ENCODE results near the gene CHDH.

CHDH gene

DNA sequence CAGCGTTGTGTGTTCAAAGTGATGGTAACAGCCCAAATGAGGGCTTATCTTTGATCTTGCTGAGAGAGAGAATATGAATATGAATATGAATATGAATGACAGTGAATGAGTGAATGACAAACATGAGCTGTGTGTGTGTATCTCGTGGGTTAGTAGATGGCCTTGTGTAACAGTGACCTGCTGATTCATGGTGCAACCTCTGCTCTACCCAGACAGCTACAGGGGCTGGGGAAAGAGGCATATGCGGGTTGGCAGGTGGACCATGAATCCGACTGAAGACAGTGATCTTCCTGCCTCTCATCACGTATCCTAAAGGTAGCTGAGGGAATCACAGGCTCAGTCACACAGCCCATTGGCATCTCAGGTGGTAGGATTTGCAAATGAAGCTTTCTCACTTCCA is 58.2 kb downstream of the CHDH start:
- DNase-seq, result no peak

DNA sequence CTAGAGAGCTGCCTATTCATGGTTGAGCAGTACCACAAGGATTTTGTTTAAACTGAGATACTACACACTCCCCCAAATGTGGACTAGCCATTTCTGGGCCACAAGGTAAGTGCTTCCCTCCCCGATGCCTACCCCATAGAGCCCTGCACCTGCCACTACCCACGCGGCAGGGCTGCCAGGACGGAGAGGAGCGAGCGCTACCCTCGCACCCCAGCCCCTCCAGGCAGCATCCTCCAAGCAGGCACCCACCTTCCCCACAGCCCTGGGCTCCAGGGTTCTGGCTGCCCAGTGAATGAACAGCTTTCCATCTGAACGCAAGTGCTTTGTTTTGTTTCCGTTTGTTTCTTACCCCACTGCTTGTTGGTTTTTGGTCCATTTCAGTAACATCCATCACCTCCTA is 59.2 kb downstream of the CHDH start:
- DNase-seq, result no peak

DNA sequence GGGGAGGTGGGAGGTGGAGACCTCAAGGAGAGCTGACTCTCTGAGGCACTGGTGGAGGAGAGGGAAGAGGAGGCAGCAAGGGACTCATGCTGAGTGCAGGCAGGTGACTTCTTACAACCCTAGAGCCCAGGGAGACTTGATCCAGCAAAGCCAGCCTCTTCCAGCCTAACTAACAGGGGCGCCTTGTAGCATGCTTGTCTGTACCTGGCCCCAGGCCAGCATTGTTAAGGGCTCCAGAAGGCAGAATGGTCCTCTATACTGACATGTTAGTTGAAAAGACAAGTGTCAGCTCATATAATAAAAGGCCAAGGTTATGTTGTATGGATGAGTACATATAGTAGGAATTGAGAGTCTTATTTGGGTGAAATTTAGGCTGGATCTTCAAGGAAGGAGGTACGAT is 65.4 kb downstream of the CHDH start:
- DNase-seq, result no peak

DNA sequence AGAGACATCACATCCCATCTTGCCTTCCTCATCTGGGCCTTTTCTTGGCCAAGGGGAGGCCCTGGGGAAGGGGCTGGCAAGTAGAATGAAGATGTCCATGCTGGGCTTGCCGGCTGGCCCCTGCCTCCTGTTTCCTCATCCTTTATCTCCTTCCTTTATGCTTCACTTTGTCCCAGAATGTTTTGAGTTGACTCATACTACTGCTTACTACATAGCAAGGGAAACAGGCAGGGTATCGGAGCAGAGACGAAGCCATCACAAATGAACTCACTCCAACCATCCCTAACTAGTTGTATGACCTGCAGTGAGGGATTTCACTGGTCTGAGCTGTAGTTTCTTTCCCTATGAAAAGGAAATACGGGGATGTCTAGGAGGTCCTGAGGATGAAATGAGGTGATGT is 66.0 kb downstream of the CHDH start:
- DNase-seq, result no peak

DNA sequence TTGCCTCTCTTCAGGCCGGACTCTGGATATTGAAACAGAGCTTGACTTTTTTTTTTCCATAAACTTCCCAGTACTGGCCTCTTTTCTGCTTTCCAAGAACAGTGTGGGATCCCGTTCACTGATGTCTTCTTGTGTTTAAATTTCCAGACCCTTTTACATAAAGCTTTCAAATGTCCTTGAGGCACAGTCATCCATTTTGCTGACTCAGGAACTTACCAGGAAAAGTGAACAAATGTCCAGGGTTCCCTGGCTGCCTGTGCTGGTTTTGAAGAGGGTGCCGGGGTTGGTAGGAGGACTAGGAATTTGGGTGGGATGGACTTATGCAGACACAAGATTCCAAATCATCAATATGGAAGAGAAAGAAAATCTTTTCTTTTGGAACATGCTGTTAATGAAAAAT is 68.1 kb downstream of the CHDH start:
- no peak for DNase-seq

DNA sequence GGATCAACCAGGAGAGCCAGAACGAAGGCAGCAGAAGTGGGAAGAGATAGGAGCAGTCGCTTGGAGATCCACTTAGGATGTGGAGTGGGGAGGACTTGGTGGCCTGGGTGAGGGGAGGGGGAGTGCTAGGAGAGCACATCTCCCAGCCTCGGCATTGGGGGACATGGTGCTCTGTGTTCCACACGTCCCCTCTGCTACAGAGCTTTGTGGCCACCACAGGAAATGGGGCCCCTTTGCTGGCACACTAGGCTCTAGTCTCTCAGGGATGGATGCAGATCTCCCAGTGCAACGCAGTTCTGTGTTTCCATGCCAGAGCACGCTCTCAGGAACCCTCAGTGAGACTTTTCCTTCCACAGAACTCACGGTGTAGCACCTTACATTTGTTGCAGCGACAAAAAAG is 68.8 kb downstream of the CHDH start:
- no peak for DNase-seq

DNA sequence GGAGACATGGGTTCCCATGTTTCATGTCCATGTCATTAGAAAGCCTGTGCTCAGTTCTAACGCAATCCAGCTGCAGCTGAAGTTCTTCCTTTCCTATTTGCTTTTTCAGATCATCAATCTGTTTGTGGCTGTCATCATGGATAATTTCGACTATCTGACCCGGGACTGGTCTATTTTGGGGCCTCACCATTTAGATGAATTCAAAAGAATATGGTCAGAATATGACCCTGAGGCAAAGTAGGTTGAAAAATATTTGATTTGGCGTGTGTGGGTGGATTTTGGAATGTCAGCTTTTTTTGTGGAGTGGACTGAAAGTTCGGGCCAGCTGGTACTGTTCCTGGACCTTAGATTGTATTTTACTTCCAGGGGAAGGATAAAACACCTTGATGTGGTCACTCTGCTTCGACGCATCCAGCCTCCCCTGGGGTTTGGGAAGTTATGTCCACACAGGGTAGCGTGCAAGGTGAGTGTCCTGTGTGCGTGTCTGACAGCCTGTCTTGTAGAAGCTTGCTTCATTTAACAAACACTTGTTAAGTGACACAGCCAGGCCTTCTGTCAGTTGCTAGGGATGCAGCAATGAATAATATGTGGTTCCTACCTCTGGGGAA is 69.6 kb downstream of the CHDH start:
- DNase-seq, result peak; percentile 37

DNA sequence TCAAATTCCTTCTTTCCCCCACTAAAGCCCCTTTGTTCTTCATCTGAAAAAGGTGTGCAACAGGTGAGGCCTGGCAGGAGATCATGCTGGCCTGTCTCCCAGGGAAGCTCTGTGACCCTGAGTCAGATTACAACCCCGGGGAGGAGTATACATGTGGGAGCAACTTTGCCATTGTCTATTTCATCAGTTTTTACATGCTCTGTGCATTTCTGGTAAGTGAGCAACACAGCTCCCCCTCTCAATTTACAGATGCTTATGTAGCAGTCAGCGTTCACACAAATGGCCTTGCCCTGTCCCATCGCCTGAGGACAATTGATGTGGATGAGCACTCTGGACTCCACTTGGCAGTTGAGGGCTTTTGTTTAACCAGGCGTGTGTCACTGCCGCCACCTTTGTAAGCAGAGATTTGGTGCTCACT is 70.4 kb downstream of the CHDH start:
- peak; percentile 33 for DNase-seq

DNA sequence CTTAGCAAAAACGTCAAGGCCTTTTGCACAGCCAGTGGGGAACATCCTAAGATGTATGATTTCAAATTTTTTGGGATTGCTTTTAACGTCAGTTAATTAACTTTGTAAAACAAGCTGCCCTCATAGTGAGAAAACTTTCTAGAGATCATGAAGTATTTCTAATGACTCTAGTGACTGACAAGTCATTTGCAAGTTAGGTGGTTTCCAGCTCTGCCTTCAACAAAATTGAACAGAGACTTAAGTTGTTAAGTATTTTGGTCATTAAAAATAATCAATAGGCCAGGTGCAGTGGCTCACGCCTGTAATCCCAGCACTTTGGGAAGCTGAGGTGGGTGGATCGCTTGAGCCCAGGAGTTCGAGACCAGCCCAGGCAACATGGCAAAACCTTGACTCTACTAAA is 71.2 kb downstream of the CHDH start:
- no peak for DNase-seq

DNA sequence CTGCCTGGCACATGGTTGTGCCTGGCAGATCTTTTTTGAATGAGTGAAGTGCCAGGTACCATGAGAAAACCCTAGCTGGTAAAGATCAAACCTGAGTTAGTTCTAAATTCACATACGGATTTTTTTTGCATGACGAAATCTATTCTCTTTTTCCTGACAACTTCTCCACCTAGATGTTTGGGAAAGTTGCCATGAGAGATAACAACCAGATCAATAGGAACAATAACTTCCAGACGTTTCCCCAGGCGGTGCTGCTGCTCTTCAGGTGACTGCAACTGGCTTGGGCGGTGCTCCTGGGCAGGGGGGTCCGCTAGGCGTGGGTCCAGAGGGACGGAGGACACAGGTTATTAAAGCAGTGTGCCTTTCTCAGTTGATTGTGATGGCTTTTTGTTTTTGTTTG is 71.8 kb downstream of the CHDH start:
- no peak for DNase-seq

DNA sequence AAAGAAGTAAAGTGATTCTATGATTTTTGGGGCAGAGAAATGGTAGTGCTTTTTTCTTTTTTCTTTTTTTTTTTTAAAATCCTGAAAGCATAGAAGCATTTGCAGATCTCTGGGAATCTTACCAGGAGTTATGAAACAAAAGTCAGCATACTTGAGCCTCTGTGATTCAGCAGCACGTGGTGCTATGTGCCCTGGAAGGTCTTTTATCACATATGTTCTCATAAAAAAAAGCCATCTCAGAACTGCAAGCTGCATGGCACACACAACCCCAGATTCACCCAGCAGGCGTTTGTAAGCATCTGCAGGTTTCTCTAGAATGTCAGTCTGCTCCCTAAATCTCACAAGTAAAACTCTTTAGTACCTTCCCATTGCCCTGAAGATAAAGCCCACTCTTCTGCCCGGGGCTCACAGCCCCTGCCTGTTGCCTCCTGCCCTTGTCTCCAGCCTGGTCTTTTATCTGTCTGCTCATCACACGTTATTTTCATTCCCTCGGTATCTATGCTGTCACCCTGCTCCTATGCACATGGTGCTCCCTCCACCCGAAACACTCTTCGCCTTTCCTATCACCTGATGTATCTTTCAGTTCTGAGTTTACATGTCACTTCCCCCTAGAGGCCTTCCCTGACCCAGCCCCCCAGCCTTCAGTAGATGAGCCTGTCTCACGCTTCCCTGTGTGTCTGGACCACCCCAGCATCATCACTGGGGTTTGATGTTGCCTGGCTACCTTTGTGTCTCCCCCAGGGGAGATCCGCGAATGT is 72.4 kb downstream of the CHDH start:
- DNase-seq, result peak; percentile 87

DNA sequence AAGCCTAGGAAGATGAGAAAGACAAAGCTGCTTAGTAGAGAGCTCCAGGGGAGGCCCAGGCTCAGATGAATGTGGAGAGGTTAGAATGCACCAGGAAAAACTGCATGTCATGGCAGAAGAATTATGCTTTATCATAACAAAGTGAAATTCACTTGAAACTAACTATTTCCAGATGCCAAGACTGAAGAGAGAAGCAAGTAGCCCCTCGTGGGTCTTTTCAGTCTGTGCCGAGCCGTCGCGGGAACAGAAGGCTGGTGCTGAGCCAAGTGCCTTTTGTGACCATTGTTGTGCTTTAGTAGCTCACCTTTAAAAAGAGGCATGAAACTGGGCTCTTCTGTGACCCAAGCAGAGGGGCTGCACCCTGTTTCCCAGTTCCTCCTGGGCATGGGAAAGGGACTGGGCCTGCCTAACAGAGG is 73.2 kb downstream of the CHDH start:
- peak; percentile 86 for DNase-seq

DNA sequence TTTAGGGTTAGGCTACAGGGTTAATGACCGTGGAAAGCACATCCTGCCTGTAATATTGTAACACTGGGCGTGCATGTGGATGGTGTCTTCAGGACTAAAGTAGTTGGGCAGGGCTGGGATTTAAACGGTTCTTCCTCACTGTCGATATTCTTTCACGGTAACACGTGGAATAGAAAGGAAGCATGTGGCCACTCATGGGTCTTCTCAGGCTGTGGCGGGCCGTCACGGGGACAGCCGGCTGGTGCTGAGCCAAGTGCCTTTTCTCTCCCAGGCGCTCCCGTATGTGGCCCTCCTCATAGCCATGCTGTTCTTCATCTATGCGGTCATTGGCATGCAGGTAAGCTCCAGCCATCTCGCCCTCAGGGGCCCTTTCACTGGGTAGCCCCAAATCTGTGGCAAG is 73.7 kb downstream of the CHDH start:
- DNase-seq, result no peak

DNA sequence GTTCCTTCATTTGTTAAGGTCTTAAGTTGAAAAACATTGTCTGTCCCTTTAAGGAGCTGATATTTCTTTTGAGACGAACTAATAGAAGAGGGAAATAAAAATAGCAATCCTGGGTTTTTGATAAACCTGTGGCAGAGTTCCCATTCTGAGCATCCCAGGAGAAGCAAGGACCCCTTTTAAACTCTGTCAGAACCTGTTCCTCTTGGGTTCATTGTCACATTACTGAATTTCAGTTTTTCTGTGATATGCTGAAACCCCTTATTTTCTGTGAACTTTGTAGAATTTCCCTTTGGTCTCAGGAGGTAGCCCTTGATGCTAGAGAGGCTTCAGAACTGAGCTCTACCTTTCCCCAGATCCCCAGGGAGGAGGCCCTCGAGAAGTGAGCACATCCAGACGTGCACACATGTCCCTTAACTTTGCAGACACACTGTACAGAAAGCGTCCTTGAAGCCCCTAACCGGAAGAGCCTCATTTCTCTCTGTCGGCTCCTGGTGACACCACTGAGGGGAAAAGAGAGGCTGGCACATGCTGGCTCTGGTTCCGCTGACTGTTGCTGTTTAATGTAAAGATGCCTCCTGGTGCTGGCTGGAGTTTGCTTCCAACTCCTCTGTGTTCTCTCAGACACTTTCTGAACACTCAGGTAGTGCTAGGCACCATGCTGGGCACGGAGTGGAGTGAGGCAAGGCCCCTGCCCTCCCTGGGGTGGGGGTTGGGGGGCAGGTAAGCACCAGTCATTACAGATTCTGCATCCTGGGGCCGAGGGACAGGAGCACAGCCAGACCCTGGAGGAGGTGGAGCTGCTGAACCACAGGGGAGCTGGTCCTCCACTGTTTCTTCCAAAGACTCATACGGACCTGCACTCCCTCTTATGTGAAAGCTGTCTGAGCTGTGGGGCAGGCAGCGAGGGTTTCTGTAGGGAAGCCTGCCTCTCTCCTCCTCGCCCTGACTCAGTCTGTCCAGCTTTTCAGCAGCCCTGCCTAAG is 77.5 kb downstream of the CHDH start:
- no peak for DNase-seq

DNA sequence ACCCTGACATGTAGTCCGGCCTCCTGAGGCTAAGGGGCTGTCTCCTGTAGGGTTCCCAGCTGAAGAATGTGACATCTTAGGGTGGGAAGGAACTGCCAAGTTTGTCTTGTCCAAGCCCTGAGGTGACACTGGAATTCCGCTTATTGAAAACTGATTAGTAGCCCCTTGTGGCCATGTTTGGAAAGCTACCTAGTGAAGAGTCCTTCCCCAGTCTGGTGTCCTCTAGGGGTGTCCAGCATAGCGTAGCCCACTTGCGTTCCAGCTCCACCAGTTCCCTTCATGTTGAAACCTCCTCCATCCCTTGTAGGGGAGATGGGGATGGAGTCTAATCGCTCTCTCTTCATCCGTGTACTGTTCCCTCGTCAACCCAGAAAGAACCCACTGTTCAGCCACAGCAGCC is 79.5 kb downstream of the CHDH start:
- DNase-seq, result no peak

DNA sequence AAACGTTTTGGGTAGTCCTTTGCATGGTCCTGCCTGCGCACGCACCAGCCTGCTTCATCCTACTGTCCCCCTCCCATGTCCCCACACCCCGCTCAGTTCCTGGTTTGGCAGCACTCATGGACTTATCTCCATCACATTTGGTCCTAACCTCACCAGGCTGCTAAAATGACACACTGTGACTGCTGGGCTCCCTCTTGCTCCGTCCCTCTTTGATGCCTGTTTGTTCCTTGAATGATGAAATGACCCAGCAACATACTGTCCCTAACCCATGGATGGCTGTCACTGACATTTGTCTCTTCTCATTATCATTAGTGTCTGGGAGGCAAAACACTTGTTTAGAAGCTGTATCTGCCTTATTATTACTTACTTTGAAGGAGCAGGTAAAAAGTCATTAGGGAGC is 80.5 kb downstream of the CHDH start:
- no peak for DNase-seq

DNA sequence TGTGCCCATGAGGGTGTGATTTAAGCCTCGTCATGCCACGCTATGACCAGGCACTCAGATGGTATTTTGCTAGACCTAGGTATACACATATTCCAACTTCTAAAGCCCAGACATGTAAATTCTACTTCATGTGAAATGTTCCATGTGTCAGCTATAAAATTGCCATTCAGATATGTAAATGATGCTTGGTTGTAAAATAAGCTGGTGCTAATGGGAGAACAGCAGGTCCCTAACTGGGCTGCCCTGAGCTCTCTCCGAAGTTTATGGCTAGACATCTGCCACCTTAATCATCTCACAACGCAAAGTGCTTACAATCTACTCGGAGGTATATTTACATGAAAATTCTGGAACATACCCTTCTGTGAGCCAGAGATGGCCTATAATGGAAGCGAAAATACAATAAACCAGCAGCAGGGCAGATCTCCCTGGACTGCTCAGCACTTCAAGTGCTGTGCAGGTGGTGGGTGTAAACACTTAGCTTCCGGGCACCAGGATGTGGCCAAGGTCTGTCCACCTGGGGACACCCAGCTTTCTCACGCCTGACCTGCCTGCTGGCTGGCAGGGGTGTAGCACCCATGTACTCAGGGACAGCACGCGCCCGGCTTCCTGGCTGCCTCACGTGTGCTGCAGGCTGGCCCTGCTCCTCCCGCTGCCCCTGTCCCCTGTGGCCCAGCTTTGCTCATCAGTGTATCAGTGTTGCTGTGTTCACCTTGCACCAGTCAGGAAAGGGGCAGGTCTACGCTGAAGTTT is 82.0 kb downstream of the CHDH start:
- DNase-seq, result no peak

DNA sequence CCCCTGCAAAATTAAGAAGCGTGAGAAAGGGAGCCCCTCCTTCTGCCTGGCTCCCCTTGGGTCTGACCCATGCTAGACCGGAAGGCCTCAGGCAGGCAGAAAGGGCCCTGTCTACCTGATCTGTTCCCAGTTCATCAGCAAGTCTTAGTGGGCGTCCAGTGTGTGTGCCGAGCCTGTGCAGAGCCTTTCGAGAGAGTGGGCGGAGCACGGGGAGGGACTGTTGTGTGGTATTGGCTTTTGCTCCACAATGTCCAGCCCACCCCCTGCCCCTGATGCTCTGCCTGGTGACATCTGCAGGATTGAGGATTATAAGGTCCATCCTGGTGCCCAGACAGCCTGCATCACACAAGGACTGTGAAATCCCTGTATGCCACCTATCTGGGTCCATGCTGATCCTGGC is 82.9 kb downstream of the CHDH start:
- no peak for DNase-seq
